Right atrium auricular region (tissue), 2 donors: ENCODE measurements around the gene PPP1R36. TPM values are rescaled to one million over a fixed set of nuclear protein-coding genes. Genes with fewer than 3 reads are reported as not detected.
A peak's percentile ranks its signal among the peaks of the same experiment; 100 is the strongest.
"Not testable (repeated sequence)": the region's sequence is repeated elsewhere in the genome, so short reads cannot be mapped to it uniquely, and the experiment has no call there.

Experiments used
- DNase-seq: peaks from one replicate; pipeline ENCODE4 v3.0.0-alpha.2; 2019; ENCODE audit warnings: low spot score
- H3K27ac ChIP-seq, 2 donors: fragments of 200-600 bp; sonication (generic); 1 replicate in 1 of 2; 2 replicates in 1 of 2; pipeline ENCODE4 v1.5.1; 2016 to 2019
- H3K27me3 ChIP-seq, 2 donors: fragments of 200-600 bp; sonication (generic); one replicate each; pipeline versions ENCODE4 v1.5.1 to v1.6.0; 2017 to 2019
- H3K36me3 ChIP-seq: fragments of 200-600 bp; sonication (generic); one replicate; pipeline ENCODE4 v1.5.1; 2016
- H3K4me1 ChIP-seq, 2 donors: fragments of 200-600 bp; sonication (generic); one replicate each; pipeline versions ENCODE4 v1.5.1 to v1.6.0; 2017 to 2019
- H3K4me3 ChIP-seq, 2 donors: fragments of 200-600 bp; sonication (generic); 1 replicate in 1 of 2; 2 replicates in 1 of 2; pipeline ENCODE4 v1.5.1; 2017 to 2019; ENCODE audit warnings: mild to moderate bottlenecking in 1 of 2, moderate library complexity in 1 of 2
- H3K9me3 ChIP-seq, 2 donors: fragments of 200-600 bp; sonication (generic); one replicate each; pipeline ENCODE4 v1.5.1; 2019
- total RNA-seq, 2 donors: library from RNA; depleted of rRNA; stranded (reverse); fragments of >200 nt; gene quantifications; one replicate each; pipeline ENCODE4 v1.1.0, GENCODE V29; 2016
- TF ChIP-seq, protein P1 (sequence below), 2 donors: fragments of 200-600 bp; sonication (generic); IDR thresholded peaks; one replicate each; pipeline ENCODE4 v1.5.1; 2019; ENCODE audit warnings: antibody characterized with exemption in 2 of 2

The PPP1R36 gene
- total RNA-seq, 2 donors from 2014 or later = 0.31 TPM; not detected in 1

DNA sequence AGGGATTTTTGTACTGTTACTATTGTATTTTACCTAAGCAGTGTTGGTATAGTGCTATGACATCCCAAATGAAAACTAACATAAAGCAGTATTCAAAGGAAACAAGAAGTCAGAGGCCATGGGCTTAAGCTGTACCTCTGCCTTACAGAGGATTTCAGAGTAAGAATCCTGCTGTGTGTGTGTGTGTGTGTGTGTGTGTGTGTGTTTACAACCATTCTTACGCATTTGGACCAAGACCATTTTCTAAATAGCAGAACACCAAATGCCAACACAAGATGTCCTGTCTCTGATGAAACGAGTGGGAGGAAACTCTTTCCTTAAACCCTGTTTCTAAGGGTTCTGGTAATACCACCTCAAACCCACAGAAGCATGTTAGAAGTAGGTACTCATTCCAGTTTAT, 64.4 kb downstream of the PPP1R36 start:
- H3K4me1 ChIP-seq = peaks cover 0 to 23% of the 10 kb centered on the region in 2 donors
- no peaks in the 10 kb centered on the region for H3K9me3 ChIP-seq

DNA sequence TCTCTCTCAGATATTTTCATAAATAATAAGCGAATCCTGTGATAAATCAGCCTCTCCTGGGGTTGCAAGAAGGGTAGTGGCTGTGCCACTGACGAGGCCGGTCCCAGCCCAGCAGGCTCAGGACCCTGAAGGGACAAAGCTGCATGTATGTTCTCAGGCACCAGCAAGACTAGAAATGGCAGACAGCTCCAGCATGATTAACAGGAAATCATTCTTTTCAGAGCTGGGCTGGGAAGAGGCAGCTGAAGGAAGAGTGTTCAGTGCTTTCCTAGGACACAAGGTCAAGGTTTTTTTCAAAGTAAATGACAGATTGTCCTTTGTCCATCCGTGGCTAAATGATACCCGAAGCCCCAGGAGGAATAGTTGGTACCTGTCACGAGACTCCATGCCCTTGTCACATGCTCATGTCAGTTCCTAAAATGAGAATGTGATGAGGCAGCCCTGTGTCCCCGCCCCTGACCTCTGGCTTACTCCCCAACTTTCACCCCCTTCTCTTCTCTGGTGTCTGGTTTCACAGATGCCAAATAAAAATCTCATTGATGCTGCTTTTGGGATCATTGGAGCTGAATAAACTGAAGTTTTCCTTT, 65.1 kb downstream of the PPP1R36 start:
- no peak overlapping the region for H3K4me3 ChIP-seq
- no peaks in the 10 kb centered on the region for H3K9me3 ChIP-seq
- DNase-seq = no peak
- H3K4me1 ChIP-seq = peaks cover 0 to 23% of the 10 kb centered on the region in 2 donors
- peak overlapping the region in 1 of 2 donors; percentile 63 for H3K27ac ChIP-seq
- H3K36me3 ChIP-seq = no peaks in the 10 kb centered on the region
- H3K27me3 ChIP-seq = no peaks in the 10 kb centered on the region
- TF ChIP-seq, protein P1, sequence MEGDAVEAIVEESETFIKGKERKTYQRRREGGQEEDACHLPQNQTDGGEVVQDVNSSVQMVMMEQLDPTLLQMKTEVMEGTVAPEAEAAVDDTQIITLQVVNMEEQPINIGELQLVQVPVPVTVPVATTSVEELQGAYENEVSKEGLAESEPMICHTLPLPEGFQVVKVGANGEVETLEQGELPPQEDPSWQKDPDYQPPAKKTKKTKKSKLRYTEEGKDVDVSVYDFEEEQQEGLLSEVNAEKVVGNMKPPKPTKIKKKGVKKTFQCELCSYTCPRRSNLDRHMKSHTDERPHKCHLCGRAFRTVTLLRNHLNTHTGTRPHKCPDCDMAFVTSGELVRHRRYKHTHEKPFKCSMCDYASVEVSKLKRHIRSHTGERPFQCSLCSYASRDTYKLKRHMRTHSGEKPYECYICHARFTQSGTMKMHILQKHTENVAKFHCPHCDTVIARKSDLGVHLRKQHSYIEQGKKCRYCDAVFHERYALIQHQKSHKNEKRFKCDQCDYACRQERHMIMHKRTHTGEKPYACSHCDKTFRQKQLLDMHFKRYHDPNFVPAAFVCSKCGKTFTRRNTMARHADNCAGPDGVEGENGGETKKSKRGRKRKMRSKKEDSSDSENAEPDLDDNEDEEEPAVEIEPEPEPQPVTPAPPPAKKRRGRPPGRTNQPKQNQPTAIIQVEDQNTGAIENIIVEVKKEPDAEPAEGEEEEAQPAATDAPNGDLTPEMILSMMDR (IDR thresholded peaks at IDR 0.05) = no peak

More for the DNA sequence above, 64.4 kb downstream of the PPP1R36 start:
- TF ChIP-seq, protein P1 (IDR thresholded peaks at IDR 0.05) = no peak
- no peak for DNase-seq
- no peaks in the 10 kb centered on the region for H3K27me3 ChIP-seq
- no peaks in the 10 kb centered on the region for H3K36me3 ChIP-seq
- no peak overlapping the region for H3K27ac ChIP-seq
- H3K4me3 ChIP-seq = no peak overlapping the region

DNA sequence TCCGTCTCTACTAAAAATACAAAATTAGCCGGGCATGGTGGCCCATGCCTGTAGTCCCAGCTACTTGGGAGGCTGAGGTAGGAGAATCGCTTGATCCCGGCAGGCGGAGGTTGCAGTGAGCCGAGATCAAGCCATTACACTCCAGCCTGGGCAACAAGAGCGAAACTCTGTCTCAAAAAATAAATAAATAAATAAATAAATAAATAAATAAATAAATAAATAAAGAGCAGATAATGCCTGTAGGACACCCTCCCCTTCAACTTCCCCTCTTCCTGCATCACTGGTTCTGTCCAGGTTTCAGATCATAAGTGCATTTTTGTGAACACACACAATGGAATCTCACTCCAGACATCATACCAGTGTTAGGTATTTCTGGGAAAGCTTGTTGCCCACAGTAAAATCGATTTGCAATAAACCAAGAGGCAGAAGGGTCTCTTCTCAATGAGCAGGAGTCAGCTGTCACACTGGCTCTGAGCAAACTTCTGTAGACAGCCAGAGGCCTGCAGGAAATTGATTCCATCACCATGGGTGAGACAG, 68.2 kb downstream of the PPP1R36 start:
- DNase-seq, H3K27me3 ChIP-seq, H3K4me3 ChIP-seq, H3K9me3 ChIP-seq, H3K27ac ChIP-seq, H3K36me3 ChIP-seq: not testable (repeated sequence)
- H3K4me1 ChIP-seq = peaks cover 0 to 11% of the 10 kb centered on the region in 2 donors

DNA sequence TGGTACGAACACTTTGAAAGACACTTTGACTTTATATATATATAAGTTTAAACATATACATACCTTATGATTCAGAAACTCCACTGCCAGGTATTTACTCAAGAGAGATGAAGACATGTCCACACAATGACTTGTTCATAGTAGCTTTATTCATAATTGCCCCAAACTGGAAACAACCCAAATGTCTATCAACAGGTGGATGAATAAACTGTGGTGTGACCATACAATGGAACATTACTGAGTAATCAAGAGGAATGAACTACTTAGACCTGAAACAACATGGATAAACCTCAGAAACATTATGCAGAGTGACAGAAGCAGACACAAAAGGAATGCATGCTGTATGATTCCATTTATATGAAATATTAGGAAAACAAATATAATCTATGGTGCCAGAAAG, 71.1 kb downstream of the PPP1R36 start:
- no peak for DNase-seq
- Histone ChIP-seq H3K9me3 (no peaks in the 10 kb centered on the region), H3K4me3 (no peak overlapping the region), H3K27me3 (no peaks in the 10 kb centered on the region), H3K4me1 (no peaks in the 10 kb centered on the region), H3K36me3 (no peaks in the 10 kb centered on the region), H3K27ac (no peak overlapping the region)
- TF ChIP-seq, protein P1 (IDR thresholded peaks at IDR 0.05) = no peak

DNA sequence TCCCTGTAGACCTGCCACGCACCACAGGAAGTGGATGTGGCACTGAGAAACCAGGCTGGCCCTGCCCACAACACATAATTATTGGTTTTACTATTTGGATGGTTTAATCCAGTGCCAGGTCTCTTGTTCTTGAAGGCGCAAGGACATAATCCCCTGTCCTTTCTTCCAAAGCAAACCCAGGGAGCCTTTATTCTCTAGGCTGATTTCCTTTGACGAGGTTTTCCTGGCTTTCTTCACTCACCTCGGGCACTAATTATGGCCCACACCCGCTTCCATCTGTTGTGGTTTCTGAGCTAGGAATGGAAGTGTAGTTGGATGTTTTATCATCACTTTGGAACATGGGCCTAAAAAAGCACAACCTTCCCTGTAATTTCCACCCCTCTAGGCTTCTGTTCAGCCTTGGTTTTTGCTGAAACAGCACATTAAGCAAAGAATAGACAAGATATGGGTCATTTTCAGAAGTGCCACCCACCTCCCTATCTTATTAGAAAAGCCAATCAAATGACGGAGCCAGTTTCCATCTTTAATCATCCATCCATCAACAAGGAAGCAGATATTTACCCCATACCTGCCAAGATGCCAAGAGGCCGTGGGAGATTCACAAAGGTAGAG, 73.9 kb downstream of the PPP1R36 start:
- TF ChIP-seq, protein P1 (IDR thresholded peaks at IDR 0.05) = no peak
- Histone ChIP-seq H3K36me3 (no peaks in the 10 kb centered on the region), H3K4me3 (no peak overlapping the region), H3K9me3 (no peaks in the 10 kb centered on the region), H3K4me1 (no peaks in the 10 kb centered on the region), H3K27me3 (no peaks in the 10 kb centered on the region), H3K27ac (no peak overlapping the region)
- DNase-seq = no peak

DNA sequence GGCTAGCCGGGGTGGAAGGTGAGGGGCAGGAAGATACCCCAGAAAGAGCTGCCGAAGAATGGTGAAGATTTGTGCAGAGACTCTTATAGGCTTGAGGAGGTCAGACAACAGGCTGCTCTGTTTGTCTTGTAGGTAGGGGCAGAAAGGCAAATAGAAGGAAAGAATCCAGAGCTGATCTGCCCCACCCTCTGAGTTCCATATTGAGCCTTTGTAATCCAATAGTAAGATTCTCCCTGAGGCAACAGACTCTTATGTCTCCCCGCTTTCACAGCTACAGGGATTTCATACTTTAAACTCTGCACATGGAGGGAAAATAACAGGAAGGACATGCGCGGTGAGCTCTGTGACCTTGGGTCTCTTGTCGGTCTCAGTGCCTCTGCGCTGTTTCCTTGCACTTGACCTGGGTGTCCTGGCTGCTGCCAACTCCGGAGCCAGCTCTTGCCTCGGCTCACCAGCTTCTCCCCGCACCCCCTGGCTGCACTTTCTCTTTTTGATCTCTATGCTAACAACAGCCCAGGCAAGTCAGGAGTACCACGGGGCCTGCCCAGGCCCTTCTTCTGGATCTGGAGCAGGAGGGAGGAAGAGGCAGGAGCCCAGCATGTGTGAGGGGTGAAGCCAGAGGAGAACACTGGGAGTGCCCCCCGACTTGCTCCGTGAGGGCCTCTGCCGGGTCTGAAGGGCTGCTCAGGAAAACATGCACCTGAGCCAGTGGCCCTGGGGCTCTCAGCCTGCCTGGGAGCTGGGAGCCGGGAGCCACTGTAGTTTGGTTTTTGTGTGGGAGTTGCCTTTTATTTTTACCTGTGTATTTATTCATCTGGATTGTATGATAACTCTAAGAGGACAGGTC, 75.8 kb downstream of the PPP1R36 start:
- no peaks in the 10 kb centered on the region for H3K36me3 ChIP-seq
- no peak for DNase-seq
- H3K27me3 ChIP-seq = no peaks in the 10 kb centered on the region
- TF ChIP-seq, protein P1 (IDR thresholded peaks at IDR 0.05) = no peak
- H3K4me3 ChIP-seq = no peak overlapping the region
- no peaks in the 10 kb centered on the region for H3K9me3 ChIP-seq
- H3K4me1 ChIP-seq = no peaks in the 10 kb centered on the region
- H3K27ac ChIP-seq = no peak overlapping the region
